ENCODE data around the gene RELCH.
A peak's percentile ranks its signal among the peaks of the same experiment; 100 is the strongest.

RELCH gene

DNA sequence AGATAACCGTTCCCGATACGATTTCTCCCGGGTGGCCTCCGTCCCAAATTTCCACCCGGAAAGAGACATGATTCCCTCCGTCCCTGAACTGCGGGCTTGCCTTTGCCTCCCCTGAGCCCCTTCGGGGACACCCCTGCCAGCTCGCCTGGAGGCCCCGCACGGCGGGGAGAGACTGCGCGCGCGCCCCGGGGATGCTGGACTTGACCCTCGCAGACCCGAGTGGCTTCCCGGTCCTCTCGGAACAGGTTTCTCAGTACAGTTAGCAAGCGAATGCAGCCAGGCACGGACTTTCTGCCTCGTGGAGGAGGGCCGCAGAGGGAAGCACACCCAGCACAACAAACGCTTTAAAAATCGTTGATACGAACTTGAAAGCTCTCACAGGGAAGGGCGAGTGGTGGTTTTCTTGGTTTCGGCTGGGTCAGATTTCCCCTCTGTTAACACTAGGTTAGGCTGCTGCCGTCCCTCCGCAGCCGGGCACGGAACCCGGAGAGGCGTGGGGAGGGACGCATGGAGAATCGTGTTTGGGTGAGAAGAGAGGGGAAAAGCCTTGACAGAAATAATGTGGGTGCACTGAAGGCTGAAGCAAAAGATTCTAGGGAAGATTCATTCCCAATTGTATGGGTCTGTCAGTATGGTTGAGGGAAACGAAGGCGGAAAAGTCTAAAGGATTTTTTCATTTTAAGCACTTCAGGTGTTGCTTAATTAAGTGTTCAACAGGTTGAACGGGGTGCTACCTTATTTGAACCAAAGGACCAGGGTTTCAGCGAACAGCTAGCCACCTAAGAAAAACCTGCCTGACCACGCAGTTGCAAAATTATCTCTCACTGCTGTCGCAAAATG is 139.0 kb downstream of the RELCH start:
- DNase-seq: peak; percentile 35

DNA sequence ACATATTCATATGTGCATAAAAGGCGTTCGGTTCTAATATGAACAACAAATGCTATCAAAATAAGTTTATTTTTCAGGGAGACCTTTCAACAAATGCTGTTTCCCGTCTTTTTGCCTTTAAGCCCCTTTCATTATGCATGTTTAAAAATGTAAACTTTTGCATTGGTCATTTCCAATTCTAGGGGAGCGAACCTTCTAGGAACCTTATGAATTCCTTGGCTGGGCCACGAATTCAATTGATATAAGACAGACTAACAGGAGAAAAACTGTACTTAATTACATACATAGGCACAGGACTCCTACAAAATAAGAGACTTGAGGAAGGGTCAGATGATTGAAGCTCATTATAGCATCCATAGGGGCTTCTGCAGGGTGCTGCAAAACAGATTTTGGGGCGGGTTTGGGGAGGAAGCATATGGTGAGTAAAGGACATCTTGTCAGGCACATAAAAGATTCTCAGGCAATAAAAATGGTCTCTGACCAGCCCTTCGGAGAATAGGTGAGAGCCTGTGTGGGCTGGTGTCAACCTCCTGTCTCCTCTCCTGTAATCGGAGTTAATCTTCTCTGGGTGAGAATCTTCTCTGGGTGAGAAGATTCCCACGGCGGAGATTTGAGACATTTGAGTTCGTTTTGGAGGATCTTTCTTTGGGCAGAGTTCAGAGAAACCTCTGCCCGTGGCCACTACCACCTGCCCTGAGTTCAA is 139.7 kb downstream of the RELCH start:
- DNase-seq: no peak

DNA sequence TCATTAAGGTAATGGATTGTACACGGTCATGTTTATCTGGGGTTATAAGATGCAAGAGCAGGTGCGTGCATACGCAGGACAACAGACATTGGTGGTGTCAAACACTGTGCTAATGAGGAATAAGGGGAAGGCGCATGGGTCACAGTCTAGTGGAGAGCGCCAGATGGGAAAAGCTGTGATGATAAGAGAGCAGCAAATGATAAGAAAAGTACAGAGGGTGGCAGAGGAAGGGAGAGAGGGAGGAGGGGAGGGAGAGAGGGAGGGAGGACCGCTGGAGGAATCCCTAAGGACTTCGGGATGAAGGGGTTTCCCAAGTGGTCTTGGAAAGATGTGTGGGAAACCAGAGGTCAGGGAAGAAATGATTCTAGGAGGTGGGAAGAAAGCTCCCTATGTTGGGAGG is 140.9 kb downstream of the RELCH start:
- no peak for DNase-seq

DNA sequence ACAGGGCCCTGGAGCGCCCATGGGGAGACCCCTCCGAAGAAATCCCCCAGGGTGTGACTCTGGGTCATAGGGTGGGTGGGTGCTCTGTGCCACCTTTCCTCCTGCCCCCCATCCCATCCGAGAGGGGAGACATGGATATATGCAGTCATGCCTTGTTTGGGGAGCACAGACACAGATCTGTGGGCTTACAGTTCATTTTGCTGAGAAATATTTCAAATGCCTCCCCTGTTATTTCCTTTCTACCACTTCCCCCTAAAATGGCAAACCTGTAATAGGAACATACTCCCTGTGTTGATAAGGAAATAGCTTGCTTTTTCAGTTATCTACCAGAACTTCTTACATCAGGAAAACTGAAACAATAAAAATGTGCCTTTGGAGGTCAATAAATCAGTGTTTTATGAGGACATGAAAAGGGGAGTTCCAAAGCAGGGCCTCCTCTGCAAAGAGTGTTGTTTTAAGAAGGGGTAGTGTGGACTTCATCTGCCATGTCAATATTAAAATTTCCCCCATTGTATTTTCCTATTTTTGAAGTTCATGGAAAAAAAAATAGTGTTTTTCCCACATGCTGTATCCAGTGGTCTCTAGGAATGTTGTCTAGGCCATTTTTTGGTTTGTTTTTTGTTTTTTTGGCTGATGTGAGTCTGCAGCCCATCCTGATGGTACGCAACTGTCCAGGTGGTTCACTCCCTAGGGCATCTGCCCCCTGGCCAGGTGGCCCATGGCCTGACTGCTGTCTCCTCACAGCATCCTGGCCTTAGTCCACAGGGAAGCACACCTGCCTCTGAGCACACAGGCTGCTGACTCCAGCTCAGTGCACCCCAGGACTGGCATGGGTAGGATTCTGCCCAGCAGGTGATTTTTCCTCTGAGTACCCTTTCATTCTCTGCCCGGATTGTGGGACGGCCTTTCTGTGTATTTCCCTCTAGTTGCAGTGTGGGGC is 141.8 kb downstream of the RELCH start:
- no peak for DNase-seq

DNA sequence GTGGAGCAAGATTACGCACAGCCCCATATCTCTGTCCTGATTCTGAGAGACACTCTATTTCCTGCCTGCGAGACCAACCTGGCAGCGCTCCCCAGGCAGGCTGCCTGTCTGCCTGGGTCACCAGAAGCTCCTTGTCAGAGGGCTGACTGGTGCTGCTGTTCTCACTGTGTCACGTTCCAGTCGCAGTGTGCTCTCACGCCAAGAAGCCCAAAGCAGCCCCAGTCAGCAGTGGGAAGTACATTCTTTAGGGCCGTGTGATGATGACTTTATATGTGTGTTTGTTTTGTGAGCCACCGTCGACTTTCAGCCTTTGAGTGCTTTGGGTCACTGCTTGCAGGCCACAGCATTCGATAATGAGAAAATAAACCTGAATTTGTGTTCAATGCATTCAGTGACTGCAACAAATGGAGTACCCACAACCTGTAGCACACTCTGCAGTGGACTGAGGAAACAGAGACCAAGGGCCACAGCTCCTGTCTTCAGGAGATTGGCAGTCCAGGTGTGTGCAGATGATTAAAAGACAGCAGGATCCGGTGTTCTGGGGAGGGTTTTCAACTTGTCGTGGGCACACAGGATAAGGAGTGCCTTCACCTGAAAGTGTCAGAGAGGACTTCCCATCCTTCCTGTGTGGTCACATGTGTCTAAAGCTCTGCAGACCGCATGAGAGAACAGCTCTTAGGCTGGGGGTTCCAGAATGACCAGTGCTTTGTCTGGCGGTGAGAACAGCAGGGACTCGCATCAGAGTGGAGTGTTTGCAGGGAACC is 142.8 kb downstream of the RELCH start:
- DNase-seq: no peak

DNA sequence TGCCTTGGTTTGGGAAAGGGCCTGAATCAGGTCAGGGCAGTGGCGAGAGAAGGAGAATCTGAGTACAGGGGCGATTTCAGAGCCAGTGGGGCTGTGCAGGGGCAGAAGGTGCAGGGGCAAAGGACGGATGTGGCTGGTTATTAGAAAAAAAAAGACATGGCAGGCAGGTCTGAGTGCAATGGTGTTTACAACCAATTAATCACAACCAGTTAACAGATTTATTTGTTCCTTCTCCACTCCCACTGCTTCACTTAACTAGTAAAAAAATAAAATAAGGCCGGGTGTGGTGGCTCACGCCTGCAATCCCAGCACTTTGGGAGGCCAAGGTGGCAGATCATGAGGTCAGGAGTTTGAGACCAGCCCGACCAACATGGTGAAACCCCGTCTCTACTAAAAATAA is 143.6 kb downstream of the RELCH start:
- no peak for DNase-seq

DNA sequence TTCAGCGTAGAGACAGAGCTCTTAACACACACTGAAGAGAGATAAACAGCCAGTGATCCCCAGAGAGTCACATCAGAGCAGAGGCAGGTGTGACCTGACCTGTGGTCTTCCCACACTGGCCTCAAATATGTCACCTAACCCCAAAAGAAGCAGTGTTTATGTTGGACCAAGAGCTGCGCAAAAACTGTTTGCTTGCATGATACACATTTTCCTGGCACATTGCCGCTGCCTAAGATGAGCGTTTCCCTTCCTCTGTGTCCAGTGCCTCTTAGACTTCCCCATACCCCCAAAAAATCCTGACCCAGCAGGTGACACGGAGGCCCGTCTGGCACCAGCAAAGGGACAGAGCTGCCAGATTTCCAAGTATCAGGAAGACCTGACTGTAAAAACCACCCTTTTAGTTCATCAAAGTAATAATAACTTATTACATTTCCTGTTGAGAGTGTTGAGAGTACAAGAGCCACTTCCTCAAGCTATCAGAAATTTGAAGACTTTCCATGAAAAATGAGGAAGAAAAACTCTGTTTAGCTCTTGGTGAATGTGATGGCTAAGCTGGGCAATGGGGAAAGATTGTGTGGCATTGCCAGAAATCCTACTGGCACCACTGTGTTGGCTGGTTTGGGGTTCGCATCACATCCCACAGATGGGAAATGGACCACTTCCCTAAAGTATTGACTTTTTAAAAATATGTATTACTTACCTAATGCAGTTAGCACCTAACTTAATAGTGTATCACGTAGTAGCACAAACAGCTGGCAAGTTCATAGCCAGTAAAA is 144.7 kb downstream of the RELCH start:
- DNase-seq: no peak

DNA sequence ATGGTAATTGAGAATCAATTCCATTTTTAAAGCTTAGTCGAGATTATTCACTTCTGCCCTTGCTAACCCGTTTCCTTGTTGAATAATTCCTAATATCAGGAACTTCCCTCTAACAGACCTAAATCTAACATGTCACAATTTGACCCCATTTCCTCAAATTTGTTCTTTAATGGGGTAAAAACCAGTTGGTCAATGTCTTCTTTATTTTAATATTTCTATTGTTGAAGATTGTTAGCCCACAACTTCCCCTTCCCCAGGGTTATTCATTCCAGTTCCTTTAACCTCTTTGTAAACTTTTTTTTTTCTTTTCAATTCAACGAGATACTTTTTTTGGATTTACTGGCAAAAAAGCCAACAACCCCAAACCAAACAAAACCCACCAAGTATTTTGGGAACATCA is 145.4 kb downstream of the RELCH start:
- no peak for DNase-seq

DNA sequence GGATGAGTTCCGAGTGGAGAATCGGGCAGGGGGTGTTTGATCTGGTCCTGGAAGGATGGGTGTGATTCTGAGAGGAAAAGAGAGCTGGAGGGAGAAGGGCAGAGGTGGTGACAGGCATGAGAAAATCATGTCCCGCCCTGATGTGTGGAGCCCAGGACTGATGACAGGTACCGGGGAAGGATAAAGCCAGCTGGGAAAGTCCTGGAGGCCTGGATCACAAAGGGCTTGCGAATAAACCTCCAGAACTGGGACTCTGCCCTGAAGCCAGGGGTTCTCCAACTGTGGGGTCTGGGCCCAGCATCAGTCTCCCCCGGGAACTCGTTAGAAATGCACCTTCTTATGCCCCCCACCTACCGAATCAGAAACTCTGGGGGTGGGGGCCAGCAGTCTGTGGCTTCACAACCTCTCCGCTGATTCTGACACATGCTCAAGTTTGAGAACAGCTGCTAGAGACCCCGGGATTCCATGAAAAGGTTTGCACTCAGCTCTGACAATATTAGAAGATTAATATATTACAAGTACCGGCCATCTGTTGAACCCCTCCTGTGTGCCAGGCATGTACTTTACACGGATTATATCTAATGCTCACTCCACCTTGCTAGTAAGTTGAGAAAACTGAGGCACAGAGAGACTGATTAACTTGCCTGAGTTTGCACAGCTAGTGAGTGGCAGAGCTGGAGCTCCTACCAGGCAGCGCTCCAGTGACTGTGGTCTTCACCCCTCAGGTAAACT is 146.1 kb downstream of the RELCH start:
- no peak for DNase-seq

DNA sequence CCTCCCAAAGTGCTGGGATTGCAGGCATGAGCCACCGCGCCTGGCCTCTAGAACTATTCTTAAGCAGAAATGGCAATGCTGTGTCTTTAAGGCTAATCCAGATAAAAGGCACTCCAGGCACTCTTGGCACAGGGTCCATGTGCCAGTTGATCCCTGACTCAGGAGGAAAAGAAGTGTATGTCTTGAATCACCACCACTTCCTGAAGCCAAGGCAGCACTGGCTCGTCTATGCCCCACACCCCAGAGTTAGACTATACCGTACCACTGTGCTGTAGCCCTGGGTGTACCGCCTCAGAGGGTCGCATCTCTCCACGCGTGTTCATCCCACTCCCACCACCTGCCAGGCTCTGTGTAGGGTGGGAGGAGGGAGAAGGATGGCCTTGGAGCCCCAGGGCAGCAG is 147.1 kb downstream of the RELCH start:
- DNase-seq: no peak

DNA sequence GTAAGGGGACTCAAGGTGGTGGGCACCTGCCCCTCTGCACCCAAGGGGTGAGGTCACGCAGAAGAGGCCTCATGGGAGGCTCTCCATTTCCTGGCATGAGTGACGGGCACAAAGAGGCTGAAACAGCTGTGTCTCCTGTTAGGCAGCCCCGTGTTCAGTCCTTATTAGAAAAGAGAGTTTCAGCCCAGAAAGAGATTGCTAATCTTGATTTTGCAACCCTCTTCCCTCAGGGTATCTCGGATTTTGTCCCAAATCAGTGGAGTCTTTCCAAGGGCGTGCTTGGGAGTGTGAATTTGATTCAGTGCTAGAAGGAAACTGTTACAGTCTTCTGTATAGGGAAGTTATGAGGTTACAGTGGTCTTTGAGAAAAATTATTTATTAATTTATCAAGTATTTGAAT is 148.4 kb downstream of the RELCH start:
- DNase-seq: no peak

DNA sequence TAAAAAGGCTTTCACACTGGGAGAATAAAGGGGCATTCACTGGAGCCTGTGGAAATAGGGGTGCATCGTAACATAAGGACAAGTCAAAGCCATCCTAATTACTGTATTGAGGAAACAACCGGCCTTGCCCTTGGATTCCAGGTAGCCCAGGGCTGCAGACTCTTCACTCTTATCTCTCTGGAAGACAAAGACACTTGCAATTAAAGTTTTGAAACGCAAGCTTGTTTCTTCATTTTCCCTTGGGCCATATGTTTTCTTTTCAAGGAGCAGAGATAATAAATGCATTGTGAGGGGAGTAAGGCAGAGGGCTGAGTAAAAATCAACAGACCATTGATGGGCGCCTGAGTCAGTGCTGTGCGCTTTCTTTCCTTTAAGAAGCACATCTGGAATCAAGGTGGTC is 149.6 kb downstream of the RELCH start:
- DNase-seq: no peak

DNA sequence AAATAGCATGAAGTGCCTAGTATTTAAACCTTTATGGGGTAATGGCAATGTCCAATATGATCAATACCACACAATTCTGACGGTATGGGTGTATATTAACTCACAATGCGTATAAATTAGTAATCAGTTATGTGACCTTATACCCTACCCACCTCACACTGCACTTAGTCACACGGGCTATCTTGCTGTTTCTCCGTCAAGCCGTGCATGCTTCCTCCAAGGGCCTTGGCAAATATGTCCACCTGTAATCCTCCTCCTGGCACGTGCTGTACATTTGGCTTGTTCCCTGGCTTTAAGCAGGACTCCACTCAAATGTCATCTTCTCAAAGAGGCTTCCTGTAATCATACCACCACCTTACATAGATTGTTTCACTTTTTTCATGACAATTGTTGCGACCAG is 150.3 kb downstream of the RELCH start:
- no peak for DNase-seq

DNA sequence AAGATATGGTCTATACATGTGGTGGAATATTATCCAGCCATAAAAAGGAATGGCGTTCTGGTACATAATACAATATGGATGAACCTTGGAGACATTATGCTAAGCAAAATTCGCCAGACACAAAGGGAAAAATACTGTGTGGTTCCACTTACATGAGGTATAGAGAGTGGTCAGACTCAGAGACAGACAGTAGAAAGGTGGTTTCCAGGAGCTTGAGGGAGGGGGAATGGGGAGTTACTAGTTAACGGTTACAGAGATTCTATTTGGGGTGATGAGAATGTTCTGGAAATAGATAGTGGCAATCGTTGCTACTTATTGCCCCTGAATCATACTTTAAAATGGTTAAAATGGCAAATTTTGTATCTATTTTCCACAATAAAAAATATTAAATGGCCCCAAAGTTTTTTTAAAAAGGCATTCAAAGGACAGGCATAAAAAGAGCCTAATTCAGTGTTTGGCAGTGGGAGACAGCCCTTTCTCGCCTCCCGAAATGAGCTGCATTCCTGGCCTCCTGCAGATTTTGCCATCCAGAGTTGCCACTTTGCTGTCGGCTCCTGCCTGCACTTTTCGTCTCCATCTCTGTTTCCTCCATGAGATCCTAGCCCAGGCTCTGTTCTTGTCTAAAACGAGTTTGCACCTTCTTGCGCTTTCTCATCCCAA is 151.5 kb downstream of the RELCH start:
- DNase-seq: no peak

DNA sequence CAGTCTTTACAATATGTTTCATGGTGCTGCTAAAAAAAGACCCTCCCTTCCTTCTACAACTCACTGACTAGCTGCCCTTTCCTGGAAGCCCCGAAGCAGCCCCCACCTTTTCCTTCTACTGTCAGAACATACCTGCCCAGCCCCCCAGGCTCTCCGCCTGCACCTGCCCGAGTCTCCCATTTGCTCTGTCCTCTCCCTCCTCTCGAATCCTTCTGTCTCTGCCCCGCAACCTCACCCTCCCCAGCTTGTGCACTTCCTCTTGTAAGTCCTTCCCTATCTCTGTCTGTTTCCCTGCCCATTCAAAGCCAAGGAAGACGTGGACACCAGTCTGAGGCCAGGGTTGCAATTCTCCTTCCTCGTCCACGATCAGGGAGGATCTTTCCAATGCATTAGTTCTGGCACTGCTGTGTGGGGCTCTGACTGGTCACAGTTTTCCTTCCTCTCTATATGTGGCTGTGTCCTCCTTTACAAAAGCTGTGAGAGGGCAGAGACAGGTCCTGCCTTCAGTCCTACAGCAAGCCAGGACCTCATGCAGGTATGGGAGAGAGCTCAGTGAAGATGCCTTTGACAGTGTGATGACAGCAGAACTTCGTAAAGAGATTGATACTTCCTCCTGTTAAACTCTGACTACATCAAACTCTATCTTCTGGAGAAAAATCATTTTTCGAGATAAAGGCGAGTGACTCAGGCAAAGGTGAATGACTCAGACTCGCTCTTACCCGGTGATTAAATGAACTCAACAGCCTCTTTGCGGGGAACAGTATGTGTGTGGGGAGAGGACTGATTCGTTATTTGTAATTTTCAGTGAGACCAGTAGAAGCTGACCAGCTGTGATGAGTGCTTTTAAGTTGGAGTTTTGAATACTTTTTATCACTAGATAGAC is 152.3 kb downstream of the RELCH start:
- no peak for DNase-seq

DNA sequence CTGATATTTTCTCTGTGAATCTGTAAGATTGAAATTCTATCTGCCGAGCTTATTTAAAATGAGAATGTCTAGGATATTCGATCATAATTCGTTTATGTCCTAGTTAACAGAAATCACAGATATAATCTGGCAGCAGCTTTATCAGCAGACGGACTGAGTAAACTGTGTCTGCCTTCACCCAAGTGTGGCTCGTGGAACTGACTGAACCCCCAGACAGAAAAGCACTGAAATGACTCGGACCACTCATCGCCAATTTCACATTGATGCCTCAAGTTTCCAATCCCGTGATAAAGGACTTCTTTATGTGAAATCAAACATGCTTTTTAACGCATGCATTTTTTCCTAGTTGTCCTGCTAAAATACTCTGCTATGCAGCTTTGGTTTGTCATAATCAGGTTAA is 153.9 kb downstream of the RELCH start:
- no peak for DNase-seq

DNA sequence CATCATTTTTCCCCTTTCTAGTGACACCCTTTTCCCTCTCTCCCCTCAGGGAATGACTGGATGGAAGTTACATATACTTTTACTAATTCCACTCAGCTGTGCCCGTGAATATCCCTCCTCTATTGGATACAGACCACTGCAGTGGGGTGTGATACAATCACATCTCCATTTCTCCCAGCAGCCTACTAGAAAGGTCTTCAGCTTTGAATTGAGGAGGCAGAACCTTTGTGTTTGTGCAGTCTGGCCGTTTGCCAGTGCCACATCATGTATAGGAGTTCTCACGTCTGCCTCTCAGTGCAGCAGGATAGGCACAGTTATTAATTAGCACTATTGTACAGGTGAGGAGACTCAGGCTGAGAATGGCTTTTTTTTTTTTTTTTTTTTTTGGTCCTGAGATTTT is 154.4 kb downstream of the RELCH start:
- no peak for DNase-seq

DNA sequence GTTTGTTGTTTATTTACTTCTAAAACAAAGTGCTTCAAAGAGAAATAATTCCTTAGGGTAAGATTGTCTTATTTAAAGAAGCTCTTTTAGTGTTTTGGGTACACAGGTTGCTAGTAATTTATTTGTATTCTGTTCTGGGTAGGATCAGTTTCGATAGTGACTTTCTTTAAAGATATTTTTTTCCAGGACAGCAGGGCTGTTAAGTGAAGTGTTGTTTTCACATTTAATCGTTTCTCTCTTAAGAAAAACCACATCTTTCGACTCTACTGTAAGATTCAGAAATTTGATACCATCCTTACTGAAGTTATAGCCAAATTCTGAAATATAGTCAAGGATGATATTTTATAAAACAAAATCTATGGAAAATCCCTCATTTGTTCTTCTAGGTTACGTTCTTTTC is 155.8 kb downstream of the RELCH start:
- DNase-seq: no peak

DNA sequence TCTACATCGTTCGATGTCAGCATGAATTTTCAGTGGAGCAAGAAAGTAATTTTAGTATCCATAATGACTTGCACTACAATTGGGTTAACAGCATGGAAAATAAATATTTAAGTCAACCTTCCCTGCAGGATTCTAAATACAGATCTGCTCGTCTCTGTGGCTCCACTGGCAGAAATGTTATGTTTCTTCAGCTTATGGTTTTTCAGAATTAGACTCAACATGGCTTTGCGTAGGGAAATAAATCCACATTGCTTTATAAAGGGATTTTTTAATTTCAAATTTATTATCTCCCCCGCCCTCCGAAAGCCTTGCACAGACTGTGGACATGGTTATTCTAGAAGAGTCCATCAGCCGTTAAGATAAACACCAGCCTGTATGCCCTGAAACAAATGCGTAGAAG is 156.3 kb downstream of the RELCH start:
- no peak for DNase-seq

DNA sequence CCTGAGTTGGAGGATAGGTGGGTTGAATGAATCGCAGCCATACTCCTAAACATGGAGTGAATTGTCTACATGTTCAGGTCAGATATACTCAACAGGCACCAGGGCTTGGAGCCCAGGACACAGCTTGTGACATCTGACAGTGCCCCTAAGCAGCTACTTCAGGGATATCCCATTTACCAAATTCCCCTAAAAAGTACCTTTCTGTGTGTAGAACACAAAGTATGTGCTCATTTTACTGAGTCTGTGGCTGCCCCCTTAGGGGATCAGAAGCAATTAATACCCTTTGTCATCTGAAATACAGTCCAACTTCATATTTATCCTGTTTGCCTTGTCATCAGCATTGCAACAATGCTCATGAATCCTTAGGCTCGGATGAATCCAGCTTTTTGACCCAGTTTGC is 158.9 kb downstream of the RELCH start:
- no peak for DNase-seq

Data from NCI-H526 treated with DMSO at 0.1 percent for 48 hours (cell line).